SIG-M5 treated with dmso at 0.1 percent for 504 hours (cell line): ENCODE measurements around the gene ADAMTSL2.
"Not testable (repeated sequence)": the region's sequence is repeated elsewhere in the genome, so short reads cannot be mapped to it uniquely, and the experiment has no call there.

Experiments
- DNase-seq: peaks from one replicate; lab custom pipeline; 2025; ENCODE audit not compliant: unreplicated experiment; lab: John Stamatoyannopoulos, UW

Gene ADAMTSL2

DNA sequence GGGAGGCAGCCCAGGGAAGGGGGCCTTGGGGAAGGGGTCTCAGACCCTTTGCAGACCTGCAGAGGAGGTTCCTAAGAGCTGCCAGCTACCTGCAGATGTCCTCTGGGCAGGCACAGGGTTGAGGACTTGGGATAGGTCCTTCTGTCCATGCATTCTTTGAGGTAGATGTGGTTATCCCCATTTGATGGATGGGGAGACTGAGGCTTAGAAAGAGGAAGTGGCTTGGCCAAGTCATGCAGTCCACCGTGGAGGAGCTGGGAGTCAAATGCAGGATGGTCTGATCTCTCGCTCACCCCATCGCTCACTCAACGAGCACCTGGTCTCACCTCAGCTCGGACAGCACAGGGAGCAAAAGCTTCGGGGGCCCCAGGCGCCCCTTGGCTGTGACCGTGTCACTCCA lies 20.2 kb downstream of the ADAMTSL2 start:
- DNase-seq: no peak

DNA sequence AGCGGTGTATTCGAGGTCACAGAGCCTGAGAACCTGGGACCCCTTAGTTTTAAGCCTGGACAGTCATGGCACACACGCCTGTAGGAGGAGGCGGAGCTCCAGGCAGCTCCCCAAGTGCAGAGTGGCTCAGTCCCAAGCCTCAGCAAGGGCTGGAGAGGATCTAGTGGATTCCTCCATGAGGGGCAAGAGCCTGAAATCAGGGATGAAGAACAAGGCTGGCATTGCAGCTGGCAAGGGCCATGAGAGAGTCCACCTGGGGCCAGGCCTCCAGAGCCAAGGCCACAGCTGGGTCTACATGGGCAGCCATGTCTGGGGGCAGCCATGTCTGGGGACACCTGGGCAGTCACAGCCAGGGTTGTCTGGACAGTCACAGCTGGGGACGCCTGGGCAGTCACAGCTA lies 21.9 kb downstream of the ADAMTSL2 start:
- DNase-seq: no peak

- no peak for DNase-seq
Observed at GRCh38 chr9:133557581-133557980, 23.1 kb downstream of the ADAMTSL2 start.

GRCh38 chr9:133558191-133559126 lies 24.0 kb downstream of the ADAMTSL2 start:
- DNase-seq: no peak

DNA sequence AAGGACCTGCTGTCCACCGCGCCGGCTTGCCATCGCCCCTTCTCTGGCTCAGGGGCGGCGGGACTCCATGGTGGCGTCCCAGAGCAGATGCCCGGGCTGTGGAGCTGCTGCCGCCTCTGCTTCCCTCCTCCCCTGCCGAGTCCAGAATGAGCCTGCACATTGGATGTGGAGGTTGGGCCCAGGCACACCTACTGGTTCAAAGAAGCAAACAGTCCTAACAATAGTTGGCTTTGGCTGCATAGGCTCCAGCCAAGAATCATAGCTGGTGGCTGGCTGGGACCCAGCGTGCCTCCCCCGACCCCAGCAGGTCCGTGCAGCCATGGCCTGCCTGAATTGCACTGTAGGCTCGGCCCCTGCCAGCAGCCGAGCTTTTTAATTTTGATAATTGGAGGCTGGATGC lies 25.8 kb downstream of the ADAMTSL2 start:
- no peak for DNase-seq

DNA sequence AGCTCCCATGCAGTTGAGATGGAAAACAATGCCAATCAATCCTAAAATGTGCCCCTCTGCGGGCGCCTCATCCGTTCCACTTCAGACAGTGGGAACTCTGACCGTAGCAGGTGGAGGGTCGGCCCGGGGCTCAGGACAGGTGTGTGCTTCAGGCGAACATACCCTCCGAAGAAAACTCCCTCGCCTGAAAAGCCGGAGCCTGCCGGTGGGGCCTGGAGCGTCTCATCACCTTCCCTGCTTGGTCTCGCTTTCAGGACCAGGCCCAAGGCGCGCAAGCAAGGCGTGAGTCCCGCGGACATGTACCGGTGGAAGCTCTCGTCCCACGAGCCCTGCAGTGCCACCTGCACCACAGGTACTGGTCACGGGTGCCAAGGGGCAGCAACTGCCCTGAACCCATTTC lies 26.4 kb downstream of the ADAMTSL2 start:
- DNase-seq: no peak

DNA sequence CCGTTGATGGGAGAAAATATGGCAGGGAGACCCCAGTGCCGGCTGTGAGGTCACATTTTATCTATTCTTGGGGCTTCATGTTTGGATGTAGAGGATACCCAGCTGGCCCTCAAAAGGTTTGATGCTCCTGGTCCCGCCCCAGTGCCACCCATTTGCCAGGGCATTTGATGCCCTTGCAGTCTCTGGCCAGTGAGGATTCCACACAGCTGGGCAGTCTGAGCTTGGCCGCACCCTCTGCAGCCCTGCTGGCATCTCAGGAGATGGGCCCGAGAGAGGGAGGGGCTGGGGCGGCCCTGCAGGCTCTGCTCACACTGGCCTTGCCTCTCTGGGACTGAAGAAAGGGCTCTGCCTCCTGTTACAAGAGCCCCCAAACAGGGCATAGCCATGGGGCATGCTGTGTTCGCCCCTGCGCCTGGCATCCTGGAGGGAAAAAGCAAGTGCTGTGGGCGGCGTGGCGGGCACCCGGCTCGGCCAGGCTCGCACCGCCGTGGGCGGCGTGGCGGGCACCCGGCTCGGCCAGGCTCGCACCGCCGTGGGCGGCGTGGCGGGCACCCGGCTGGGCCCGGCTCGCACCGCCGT lies 27.6 kb downstream of the ADAMTSL2 start:
- DNase-seq: no peak

- no peak for DNase-seq
Observed at GRCh38 chr9:133562611-133563290, 28.2 kb downstream of the ADAMTSL2 start.

GRCh38 chr9:133563291-133563796 lies 28.8 kb downstream of the ADAMTSL2 start:
- DNase-seq: no peak

GRCh38 chr9:133563814-133564213 lies 29.3 kb downstream of the ADAMTSL2 start:
- not testable (repeated sequence) for DNase-seq

DNA sequence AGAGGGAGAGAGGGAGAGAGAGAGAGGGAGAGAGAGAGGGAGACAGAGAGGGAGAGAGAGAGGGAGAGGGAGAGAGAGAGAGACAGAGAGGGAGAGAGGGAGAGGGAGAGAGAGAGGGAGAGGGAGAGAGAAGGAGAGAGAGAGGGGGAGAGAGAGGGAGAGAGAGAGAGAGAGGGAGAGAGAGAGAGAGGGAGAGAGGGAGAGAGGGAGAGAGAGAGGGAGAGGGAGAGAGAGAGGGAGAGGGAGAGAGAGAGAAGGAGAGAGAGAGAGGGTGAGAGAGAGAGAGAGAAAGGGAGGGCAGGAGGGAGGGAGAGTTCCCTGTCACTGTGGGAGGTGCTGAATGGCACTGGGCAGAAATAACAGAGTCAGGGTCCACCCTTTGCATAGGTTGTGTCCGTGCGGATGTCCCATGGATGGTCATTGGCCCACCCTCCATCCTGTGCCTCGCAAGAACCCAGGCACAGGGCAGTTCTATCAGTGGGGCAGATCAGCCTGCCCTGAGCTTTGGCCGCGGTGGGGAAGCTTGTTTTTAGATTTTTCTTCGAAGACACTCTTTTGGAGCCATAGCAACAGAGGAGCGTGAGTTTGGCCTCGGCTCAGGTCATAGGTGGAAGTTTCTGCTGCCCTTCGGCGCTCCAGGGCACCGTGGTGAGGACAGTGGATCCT lies 30.1 kb downstream of the ADAMTSL2 start:
- DNase-seq: no peak

GRCh38 chr9:133566382-133566781 lies 31.9 kb downstream of the ADAMTSL2 start:
- DNase-seq: no peak

- no peak for DNase-seq
Observed at GRCh38 chr9:133566817-133567216, 32.3 kb downstream of the ADAMTSL2 start.

DNA sequence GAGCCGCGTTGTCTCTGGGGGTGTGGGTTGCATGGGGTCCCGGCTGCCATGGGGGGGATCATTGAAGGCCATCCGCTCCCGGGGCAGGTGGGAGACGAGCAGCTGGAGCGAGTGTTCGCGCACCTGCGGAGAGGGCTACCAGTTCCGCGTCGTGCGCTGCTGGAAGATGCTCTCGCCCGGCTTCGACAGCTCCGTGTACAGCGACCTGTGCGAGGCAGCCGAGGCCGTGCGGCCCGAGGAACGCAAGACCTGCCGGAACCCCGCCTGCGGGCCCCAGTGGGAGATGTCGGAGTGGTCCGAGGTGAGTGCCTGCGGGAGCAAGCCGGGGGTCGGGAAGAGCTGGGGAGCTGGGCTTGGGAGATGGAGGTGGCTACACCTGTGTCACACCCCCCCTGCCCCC lies 33.7 kb downstream of the ADAMTSL2 start:
- no peak for DNase-seq

GRCh38 chr9:133569121-133569785 lies 34.7 kb downstream of the ADAMTSL2 start:
- DNase-seq: no peak

DNA sequence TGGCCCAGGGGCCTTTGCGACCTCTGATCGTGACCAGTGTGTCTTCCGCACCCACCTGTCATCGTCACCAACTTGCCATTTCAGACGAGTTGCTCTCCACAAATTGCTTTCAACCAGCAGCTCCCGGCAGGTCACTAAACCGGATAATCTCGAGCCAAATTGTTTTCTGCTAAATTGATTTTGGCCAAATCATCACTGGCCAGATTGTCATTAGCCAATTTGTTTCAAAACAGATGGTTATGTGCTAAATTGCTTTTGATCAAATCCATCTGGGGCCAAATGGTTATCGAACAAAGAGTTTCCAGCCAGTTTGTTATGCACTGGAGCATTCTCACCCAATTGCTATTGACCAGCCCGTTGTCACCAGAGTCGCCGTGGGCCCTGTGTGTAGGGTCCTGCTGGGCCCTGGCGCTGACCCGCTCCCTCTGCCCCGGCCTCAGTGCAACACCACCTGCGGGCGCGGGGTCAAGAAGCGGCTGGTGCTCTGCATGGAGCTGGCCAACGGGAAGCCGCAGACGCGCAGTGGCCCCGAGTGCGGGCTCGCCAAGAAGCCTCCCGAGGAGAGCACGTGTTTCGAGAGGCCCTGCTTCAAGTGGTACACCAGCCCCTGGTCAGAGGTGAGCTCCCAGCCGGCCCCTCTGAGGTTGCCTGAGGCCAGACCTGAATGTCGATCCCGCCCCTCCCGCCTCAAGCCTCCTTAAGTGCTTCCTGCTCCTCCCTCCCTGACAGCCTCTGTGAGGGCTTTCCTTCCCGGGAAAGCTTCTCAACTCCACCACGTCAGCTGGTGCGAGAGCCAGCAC lies 35.6 kb downstream of the ADAMTSL2 start:
- no peak for DNase-seq

- DNase-seq: no peak
Observed at GRCh38 chr9:133570691-133571080, 36.2 kb downstream of the ADAMTSL2 start.

- DNase-seq: no peak
Observed at GRCh38 chr9:133571391-133571890, 36.9 kb downstream of the ADAMTSL2 start.

DNA sequence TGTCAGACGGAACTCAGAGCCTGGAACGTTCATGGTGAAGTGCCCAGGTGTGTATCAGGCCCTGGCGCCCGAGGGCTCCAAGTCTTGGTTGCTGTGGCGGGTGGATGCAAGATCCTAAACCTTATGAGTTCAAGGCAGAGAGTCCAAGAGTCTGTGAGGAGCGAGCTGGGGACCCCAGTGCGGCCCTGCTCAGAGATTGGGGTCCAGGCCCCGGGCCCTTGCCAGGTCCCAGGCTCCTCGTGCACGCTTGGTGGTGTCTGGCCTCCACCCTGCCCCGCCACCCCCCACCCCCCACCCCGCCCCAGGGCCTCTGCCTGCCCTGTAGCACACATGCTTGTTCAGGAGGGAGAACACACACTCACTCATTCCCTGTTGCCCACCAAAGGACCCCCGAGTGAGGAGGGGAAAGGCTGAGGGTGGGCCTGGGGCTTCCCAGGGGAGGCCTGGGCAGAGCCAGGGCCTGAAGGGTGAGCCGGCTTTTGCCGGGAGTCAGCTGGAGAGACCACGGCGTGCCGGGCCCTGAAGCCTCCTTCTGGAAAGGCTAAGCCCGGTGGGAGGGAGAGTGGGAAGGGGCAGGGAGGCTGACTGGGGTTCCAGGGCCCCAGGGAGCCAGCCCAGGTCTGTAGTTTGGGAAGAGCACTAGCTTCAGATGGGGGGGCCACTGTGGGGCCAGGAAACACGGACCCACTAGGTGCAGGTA lies 37.5 kb downstream of the ADAMTSL2 start:
- DNase-seq: no peak
